Measurements from ENCODE around the gene PPP1R9A. TPM values are rescaled to one million over a fixed set of nuclear protein-coding genes. Genes with fewer than 3 reads are reported as not detected.
"Not testable (repeated sequence)": the region's sequence is repeated elsewhere in the genome, so short reads cannot be mapped to it uniquely, and the experiment has no call there.

The PPP1R9A gene
- total RNA-seq, 4 donors from 2014 or later, result 5.9 to 38.2 (median 13.7) TPM

- Histone ChIP-seq H3K27ac (no peak overlapping the region), H3K4me1 (peaks cover 1 to 4% of the 10 kb centered on the region in 2 donors), H3K4me3 (no peak overlapping the region), H3K9me3 (no peaks in the 10 kb centered on the region), H3K27me3 (no peaks in the 10 kb centered on the region), H3K36me3 (no peaks in the 10 kb centered on the region)
- ATAC-seq (no peak), DNase-seq (no peak)
- TF ChIP-seq POLR2A (IDR thresholded peaks at IDR 0.05), result no peak
- no peak for TF ChIP-seq CTCF (IDR thresholded peaks at IDR 0.05 in 4 of 5, conservative IDR thresholded peaks at IDR 0.05 in 1 of 5)
- in situ Hi-C loops (cut with MboI; ENCODE audit: low sequenced_read_pairs in 4 of 4) (no loop called here), intact Hi-C loops (cut with DNase I; ENCODE audit: low total_unique reads) (no loop called here)
Observed at GRCh38 chr7:94998266-94999068, 91.1 kb downstream of the PPP1R9A start.

GRCh38 chr7:94999069-94999351 lies 91.6 kb downstream of the PPP1R9A start:
- in situ Hi-C loops (cut with MboI; ENCODE audit: low sequenced_read_pairs in 4 of 4) (no loop called here), intact Hi-C loops (cut with DNase I; ENCODE audit: low total_unique reads) (no loop called here)
- Histone ChIP-seq H3K4me1 (peaks cover 4 to 7% of the 10 kb centered on the region in 2 donors), H3K27me3 (no peaks in the 10 kb centered on the region), H3K27ac (no peak overlapping the region), H3K4me3 (no peak overlapping the region), H3K9me3 (no peaks in the 10 kb centered on the region), H3K36me3 (no peaks in the 10 kb centered on the region)
- ATAC-seq (no peak), DNase-seq (no peak)
- no peak for TF ChIP-seq CTCF (IDR thresholded peaks at IDR 0.05 in 4 of 5, conservative IDR thresholded peaks at IDR 0.05 in 1 of 5)

- in situ Hi-C loops (cut with MboI; ENCODE audit: low sequenced_read_pairs in 4 of 4); H3K9me3 ChIP-seq; H3K27ac ChIP-seq; ATAC-seq; DNase-seq; H3K27me3 ChIP-seq; H3K36me3 ChIP-seq; H3K4me3 ChIP-seq; intact Hi-C loops (cut with DNase I; ENCODE audit: low total_unique reads): not testable (repeated sequence)
- peaks cover 7 to 13% of the 10 kb centered on the region in 2 donors for H3K4me1 ChIP-seq
Observed at GRCh38 chr7:94999601-95000000, 92.2 kb downstream of the PPP1R9A start.

GRCh38 chr7:95001258-95001657 lies 93.9 kb downstream of the PPP1R9A start:
- Histone ChIP-seq H3K27me3 (no peaks in the 10 kb centered on the region), H3K9me3 (no peaks in the 10 kb centered on the region), H3K4me1 (peaks cover 13 to 22% of the 10 kb centered on the region in 2 donors), H3K27ac (no peak overlapping the region), H3K4me3 (no peak overlapping the region), H3K36me3 (no peaks in the 10 kb centered on the region)
- intact Hi-C loops (cut with DNase I; ENCODE audit: low total_unique reads), result no loop called here
- TF ChIP-seq POLR2A (IDR thresholded peaks at IDR 0.05) (no peak), CTCF (IDR thresholded peaks at IDR 0.05 in 4 of 5, conservative IDR thresholded peaks at IDR 0.05 in 1 of 5) (no peak)
- DNase-seq (no peak), ATAC-seq (no peak)
- in situ Hi-C loops (cut with MboI; ENCODE audit: low sequenced_read_pairs in 4 of 4), result no loop called here

- no peaks in the 10 kb centered on the region for H3K36me3 ChIP-seq
- H3K27ac ChIP-seq, result no peak overlapping the region
- no peak for ATAC-seq
- H3K27me3 ChIP-seq, result no peaks in the 10 kb centered on the region
- no peak overlapping the region for H3K4me3 ChIP-seq
- H3K4me1 ChIP-seq, result peaks cover 13 to 22% of the 10 kb centered on the region in 2 donors
- H3K9me3 ChIP-seq, result no peaks in the 10 kb centered on the region
- intact Hi-C loops (cut with DNase I; ENCODE audit: low total_unique reads) (no loop called here), in situ Hi-C loops (cut with MboI; ENCODE audit: low sequenced_read_pairs in 4 of 4) (no loop called here)
- DNase-seq, result no peak
- no peak for TF ChIP-seq POLR2A (IDR thresholded peaks at IDR 0.05)
- no peak for TF ChIP-seq CTCF (IDR thresholded peaks at IDR 0.05 in 4 of 5, conservative IDR thresholded peaks at IDR 0.05 in 1 of 5)
Observed at GRCh38 chr7:95001815-95002561, 94.6 kb downstream of the PPP1R9A start.
